ENCODE results near the gene SPAAR.

GRCh38 chr9:35906923-35907699 lies 2.2 kb upstream of the SPAAR start:
- TF ChIP-seq, protein P1, sequence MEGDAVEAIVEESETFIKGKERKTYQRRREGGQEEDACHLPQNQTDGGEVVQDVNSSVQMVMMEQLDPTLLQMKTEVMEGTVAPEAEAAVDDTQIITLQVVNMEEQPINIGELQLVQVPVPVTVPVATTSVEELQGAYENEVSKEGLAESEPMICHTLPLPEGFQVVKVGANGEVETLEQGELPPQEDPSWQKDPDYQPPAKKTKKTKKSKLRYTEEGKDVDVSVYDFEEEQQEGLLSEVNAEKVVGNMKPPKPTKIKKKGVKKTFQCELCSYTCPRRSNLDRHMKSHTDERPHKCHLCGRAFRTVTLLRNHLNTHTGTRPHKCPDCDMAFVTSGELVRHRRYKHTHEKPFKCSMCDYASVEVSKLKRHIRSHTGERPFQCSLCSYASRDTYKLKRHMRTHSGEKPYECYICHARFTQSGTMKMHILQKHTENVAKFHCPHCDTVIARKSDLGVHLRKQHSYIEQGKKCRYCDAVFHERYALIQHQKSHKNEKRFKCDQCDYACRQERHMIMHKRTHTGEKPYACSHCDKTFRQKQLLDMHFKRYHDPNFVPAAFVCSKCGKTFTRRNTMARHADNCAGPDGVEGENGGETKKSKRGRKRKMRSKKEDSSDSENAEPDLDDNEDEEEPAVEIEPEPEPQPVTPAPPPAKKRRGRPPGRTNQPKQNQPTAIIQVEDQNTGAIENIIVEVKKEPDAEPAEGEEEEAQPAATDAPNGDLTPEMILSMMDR (IDR thresholded peaks at IDR 0.05; ENCODE audit: borderline replicate concordance, extremely low read depth, low read length, poor library complexity, severe bottlenecking) = no peak
- no peak for TF ChIP-seq EZH2 (IDR thresholded peaks at IDR 0.05; ENCODE audit: borderline replicate concordance, low read depth, low read length, severe bottlenecking)
